Stomach smooth muscle (tissue), 2 donors: Measurements from ENCODE around the gene IGSF9.

Experiments used
- H3K27ac ChIP-seq: one replicate; pipeline ENCODE4 v1.7.0; 2013; ENCODE audit warnings: mild to moderate bottlenecking, low read length, inconsistent platforms
- H3K27me3 ChIP-seq, 2 donors: one replicate each; pipeline ENCODE4 v1.7.0; 2013; ENCODE audit warnings: low read length in 2 of 2; ENCODE audit not compliant: insufficient read depth in 2 of 2, control insufficient read depth in 1 of 2
- H3K36me3 ChIP-seq, 2 donors: one replicate each; pipeline ENCODE4 v1.7.0; 2013; ENCODE audit warnings: low read length in 2 of 2; ENCODE audit not compliant: control insufficient read depth in 2 of 2, insufficient read depth in 2 of 2
- H3K4me1 ChIP-seq: one replicate; pipeline ENCODE4 v1.7.0; 2013; ENCODE audit warnings: low read length; ENCODE audit not compliant: control insufficient read depth, insufficient read depth
- H3K4me3 ChIP-seq, 2 donors: one replicate each; pipeline ENCODE4 v1.7.0; 2013; ENCODE audit warnings: low read length in 2 of 2
- H3K9ac ChIP-seq, 2 donors: one replicate each; pipeline ENCODE4 v1.7.0; 2013; ENCODE audit warnings: low read length in 2 of 2, mild to moderate bottlenecking in 1 of 2
- H3K9me3 ChIP-seq, 2 donors: one replicate each; pipeline ENCODE4 v1.7.0; 2013; ENCODE audit warnings: low read length in 2 of 2; ENCODE audit not compliant: control insufficient read depth in 2 of 2
- donor health status: healthy.
- donor health status: Pancreatic carcinoma.

IGSF9 gene

GRCh38 chr1:159973350-159973940 is 28.0 kb upstream of the IGSF9 start:
- H3K4me1 ChIP-seq: no peaks in the 10 kb centered on the region
- H3K9me3 ChIP-seq: no peaks in the 10 kb centered on the region
- no peaks in the 10 kb centered on the region for H3K27me3 ChIP-seq
- H3K4me3 ChIP-seq: no peak overlapping the region
- H3K36me3 ChIP-seq: no peaks in the 10 kb centered on the region
- no peak overlapping the region for H3K27ac ChIP-seq
- no peak overlapping the region for H3K9ac ChIP-seq

- H3K36me3 ChIP-seq: no peaks in the 10 kb centered on the region
- H3K27me3 ChIP-seq: no peaks in the 10 kb centered on the region
Observed at GRCh38 chr1:159972443-159973205, 27.2 kb upstream of the IGSF9 start.

DNA sequence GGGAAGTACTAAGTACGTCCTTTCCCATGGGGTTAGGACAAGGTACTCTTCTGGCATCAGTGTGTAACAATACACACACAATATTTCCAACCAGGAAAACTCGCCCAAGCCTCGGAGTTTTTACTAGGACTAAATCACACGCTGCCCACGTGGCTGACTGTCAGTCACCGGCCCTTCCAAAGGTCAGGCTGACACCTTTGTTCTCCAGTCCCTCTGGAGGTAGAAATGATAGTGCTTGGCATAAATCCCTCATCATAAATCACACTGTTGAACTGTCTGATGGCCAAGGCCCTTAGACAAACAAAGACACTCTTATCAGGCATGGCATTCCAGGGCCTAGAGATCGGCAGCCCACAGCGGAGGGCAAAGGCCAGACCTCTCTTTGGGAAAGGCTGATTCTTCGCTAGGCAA is 25.5 kb upstream of the IGSF9 start:
- no peaks in the 10 kb centered on the region for H3K9me3 ChIP-seq
- no peaks in the 10 kb centered on the region for H3K4me1 ChIP-seq
- no peak overlapping the region for H3K9ac ChIP-seq
- no peak overlapping the region for H3K27ac ChIP-seq
- no peaks in the 10 kb centered on the region for H3K27me3 ChIP-seq
- no peak overlapping the region for H3K4me3 ChIP-seq
- H3K36me3 ChIP-seq: no peaks in the 10 kb centered on the region

More at GRCh38 chr1:159972443-159973205, 27.2 kb upstream of the IGSF9 start:
- H3K4me1 ChIP-seq: no peaks in the 10 kb centered on the region
- H3K9ac ChIP-seq: no peak overlapping the region
- no peaks in the 10 kb centered on the region for H3K9me3 ChIP-seq
- H3K27ac ChIP-seq: no peak overlapping the region
- no peak overlapping the region for H3K4me3 ChIP-seq

GRCh38 chr1:159968901-159969300 is 23.5 kb upstream of the IGSF9 start:
- H3K4me3 ChIP-seq: no peak overlapping the region
- no peaks in the 10 kb centered on the region for H3K9me3 ChIP-seq
- H3K4me1 ChIP-seq: no peaks in the 10 kb centered on the region
- H3K9ac ChIP-seq: no peak overlapping the region
- H3K27ac ChIP-seq: no peak overlapping the region
- no peaks in the 10 kb centered on the region for H3K36me3 ChIP-seq
- no peaks in the 10 kb centered on the region for H3K27me3 ChIP-seq

GRCh38 chr1:159965263-159965662 is 19.9 kb upstream of the IGSF9 start:
- no peak overlapping the region for H3K4me3 ChIP-seq
- no peak overlapping the region for H3K9ac ChIP-seq
- H3K9me3 ChIP-seq: no peaks in the 10 kb centered on the region

GRCh38 chr1:159964144-159964543 is 18.7 kb upstream of the IGSF9 start:
- Histone ChIP-seq H3K36me3 (no peaks in the 10 kb centered on the region), H3K27me3 (no peaks in the 10 kb centered on the region), H3K4me1 (no peaks in the 10 kb centered on the region), H3K27ac (no peak overlapping the region), H3K4me3 (no peak overlapping the region), H3K9me3 (no peaks in the 10 kb centered on the region), H3K9ac (no peak overlapping the region)

More at GRCh38 chr1:159965263-159965662, 19.9 kb upstream of the IGSF9 start:
- Histone ChIP-seq H3K36me3 (no peaks in the 10 kb centered on the region), H3K27me3 (no peaks in the 10 kb centered on the region), H3K4me1 (no peaks in the 10 kb centered on the region), H3K27ac (no peak overlapping the region)

DNA sequence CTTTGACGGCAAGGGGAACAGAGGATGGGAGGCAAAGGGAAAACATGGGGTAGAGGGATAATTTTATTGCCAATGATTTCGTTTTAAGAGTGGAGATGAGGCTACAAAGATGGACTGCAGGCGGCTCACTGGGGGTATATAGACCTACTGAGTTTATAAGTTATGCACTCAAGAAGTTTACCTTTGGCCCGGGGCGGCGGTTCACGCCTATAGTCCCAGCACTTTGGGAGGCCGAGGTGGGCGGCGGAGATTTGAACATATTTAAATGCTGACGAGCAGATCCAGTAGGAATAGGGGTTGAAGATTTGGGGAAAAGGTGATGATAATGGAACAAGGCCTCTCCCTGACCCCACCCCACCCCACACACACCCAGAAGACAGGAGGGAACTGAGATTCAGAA is 16.8 kb upstream of the IGSF9 start:
- Histone ChIP-seq H3K36me3 (no peaks in the 10 kb centered on the region), H3K4me3 (no peak overlapping the region), H3K4me1 (no peaks in the 10 kb centered on the region), H3K27me3 (no peaks in the 10 kb centered on the region), H3K9me3 (no peaks in the 10 kb centered on the region), H3K9ac (no peak overlapping the region), H3K27ac (no peak overlapping the region)

DNA sequence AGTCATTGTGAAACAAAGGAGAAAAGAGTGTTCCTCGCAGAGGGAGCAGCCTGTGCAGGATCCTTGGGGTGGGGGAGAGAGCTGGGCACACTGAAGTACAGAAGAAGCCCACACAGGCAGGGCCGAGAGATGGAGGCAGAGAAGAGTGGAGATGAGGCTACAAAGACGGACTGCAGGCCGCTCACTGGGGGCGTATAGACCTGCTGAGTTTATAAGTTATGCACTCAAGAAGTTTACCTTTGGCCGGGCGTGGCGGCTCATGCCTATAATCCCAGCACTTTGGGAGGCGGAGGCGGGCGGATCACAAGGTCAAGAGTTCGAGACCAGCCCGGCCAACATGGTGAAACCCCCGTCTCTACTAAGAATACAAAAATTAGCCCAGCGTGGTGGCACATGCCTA is 16.2 kb upstream of the IGSF9 start:
- Histone ChIP-seq H3K27me3 (no peaks in the 10 kb centered on the region), H3K4me1 (no peaks in the 10 kb centered on the region), H3K9me3 (no peaks in the 10 kb centered on the region), H3K9ac (no peak overlapping the region), H3K36me3 (no peaks in the 10 kb centered on the region), H3K27ac (no peak overlapping the region), H3K4me3 (no peak overlapping the region)

DNA sequence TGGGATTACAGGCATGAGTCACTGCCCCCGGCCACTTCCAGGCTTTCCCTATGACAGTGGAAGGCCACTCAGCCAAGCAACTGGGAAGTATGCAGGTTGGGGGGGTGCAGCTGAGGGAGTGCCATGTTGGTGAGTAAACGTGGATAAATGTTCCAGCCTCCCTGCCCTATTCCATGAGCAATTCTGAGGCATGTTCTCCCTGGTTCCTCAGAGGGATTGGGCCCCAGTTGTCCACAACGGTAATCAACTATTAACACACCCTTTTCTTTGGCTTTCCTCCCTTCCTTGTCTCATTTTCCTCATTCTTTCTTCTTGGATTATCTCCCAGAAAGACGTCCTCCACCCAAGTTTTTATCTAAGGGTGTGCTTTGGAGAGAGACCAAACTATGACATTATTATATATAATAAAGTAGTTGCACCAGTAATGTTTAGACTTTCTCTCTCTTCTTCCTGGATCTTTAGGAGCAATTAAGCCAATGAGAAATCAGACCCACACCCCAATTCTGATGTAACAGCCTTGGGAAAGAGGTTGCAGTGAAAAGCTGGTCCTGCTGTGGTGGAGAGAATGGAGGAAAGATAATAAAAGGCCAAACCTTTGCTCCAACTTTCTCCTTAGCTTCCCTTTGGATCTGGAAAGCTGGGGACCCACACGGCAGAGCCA is 15.4 kb upstream of the IGSF9 start:
- H3K27me3 ChIP-seq: no peaks in the 10 kb centered on the region
- no peaks in the 10 kb centered on the region for H3K36me3 ChIP-seq
- H3K4me3 ChIP-seq: no peak overlapping the region
- no peaks in the 10 kb centered on the region for H3K4me1 ChIP-seq
- no peak overlapping the region for H3K9ac ChIP-seq
- no peak overlapping the region for H3K27ac ChIP-seq
- H3K9me3 ChIP-seq: no peaks in the 10 kb centered on the region

GRCh38 chr1:159959451-159959850 is 14.0 kb upstream of the IGSF9 start:
- H3K4me1 ChIP-seq: no peaks in the 10 kb centered on the region
- H3K27ac ChIP-seq: no peak overlapping the region
- H3K9ac ChIP-seq: no peak overlapping the region
- no peak overlapping the region for H3K4me3 ChIP-seq
- H3K27me3 ChIP-seq: no peaks in the 10 kb centered on the region
- no peaks in the 10 kb centered on the region for H3K9me3 ChIP-seq
- H3K36me3 ChIP-seq: no peaks in the 10 kb centered on the region
